Skeletal muscle satellite cell (primary cell): ENCODE results near the gene TTLL5.

ENCODE experiments used
- H3K27me3 ChIP-seq: 2 replicates; pipeline ENCODE4 v1.7.0; 2013; ENCODE audit warnings: low read length; ENCODE audit not compliant: control insufficient read depth, insufficient read depth
- H3K36me3 ChIP-seq: 2 replicates; pipeline ENCODE4 v1.7.0; 2013; ENCODE audit warnings: mild to moderate bottlenecking, control low read depth, low read length; ENCODE audit not compliant: insufficient read depth
- H3K4me1 ChIP-seq: 2 replicates; pipeline ENCODE4 v1.7.0; 2013; ENCODE audit warnings: low read length; ENCODE audit not compliant: control insufficient read depth, insufficient read depth
- H3K4me2 ChIP-seq: 2 replicates; pipeline ENCODE4 v1.7.0; 2013; ENCODE audit warnings: mild to moderate bottlenecking, low read length
- H3K4me3 ChIP-seq: 2 replicates; pipeline ENCODE4 v1.7.0; 2013; ENCODE audit warnings: low read length
- H3K9ac ChIP-seq: 2 replicates; pipeline ENCODE4 v1.7.0; 2013; ENCODE audit warnings: mild to moderate bottlenecking, low read depth, low read length, moderate library complexity
- H3K9me3 ChIP-seq: replicated peaks from 2 replicates; pipeline ENCODE4 v1.7.0; 2013; ENCODE audit warnings: mild to moderate bottlenecking, control low read depth, low read length

The TTLL5 gene

GRCh38 chr14:75751296-75751695 lies 90.2 kb downstream of the TTLL5 start:
- no peaks in the 10 kb centered on the region for H3K4me1 ChIP-seq
- no peak overlapping the region for H3K9ac ChIP-seq
- peaks cover 13% of the 10 kb centered on the region for H3K36me3 ChIP-seq
- H3K4me2 ChIP-seq, result no peak overlapping the region
- no peaks in the 10 kb centered on the region for H3K9me3 ChIP-seq
- no peak overlapping the region for H3K4me3 ChIP-seq
- no peaks in the 10 kb centered on the region for H3K27me3 ChIP-seq

- H3K36me3 ChIP-seq, result peaks cover 8% of the 10 kb centered on the region
- no peaks in the 10 kb centered on the region for H3K9me3 ChIP-seq
- no peaks in the 10 kb centered on the region for H3K27me3 ChIP-seq
- no peak overlapping the region for H3K4me3 ChIP-seq
- no peaks in the 10 kb centered on the region for H3K4me1 ChIP-seq
- no peak overlapping the region for H3K4me2 ChIP-seq
- H3K9ac ChIP-seq, result no peak overlapping the region
These were observed 91.0 kb downstream of the TTLL5 start for GRCh38 chr14:75752086-75752485.

DNA sequence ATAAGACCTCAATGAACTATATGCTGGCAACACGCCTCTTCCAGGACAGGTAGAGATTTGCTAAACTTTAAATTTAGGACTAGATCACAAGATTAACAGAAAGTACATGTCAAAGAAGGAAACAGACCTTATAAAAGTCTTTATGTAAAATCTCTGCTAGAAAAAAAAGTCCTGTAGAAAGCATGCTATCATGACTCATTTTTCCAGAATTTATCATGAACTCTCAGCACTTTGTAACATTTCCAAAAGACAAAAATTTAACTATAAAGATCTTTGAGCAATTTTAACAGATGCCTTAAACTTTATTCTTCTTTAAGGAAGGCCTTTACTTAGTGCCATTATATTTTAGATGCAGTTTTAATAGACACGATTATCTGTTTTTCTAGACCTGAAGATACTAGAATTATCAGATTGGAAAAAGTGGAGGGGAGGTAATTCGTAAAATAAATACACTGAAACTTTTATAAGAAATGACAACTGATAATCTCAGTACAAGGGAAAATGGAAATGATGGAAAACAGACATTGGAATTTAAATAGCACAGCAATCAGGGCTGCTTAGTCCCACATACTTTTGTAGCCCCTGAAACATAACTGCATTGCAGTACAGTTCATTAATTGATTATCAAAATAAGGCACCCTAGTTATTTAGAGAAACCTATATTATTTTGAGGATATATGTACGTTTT lies 92.0 kb downstream of the TTLL5 start:
- no peaks in the 10 kb centered on the region for H3K9me3 ChIP-seq

DNA sequence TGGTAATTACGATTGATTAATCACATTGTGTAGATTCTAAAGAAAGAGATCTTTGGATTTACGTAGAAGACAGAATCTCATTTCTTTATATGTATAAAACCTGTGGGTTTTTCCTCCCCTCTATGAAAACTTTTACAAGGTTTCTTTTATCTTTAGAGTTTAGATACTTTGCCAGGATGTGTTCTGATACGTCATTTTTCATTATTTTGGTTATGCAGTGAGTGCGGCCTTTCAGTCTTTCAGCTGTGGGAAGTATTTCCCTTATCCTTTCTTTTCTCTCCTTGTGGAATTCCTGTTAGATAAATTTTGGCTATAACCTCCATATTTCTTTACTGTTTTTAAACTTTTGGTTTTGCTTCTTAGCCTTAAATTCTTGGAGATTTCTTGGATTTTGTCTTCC lies 92.7 kb downstream of the TTLL5 start:
- Histone ChIP-seq H3K36me3 (peaks cover 4% of the 10 kb centered on the region), H3K4me1 (no peaks in the 10 kb centered on the region)

More for the DNA sequence above, 92.0 kb downstream of the TTLL5 start:
- Histone ChIP-seq H3K4me2 (no peak overlapping the region), H3K27me3 (no peaks in the 10 kb centered on the region), H3K4me3 (no peak overlapping the region), H3K36me3 (peaks cover 4% of the 10 kb centered on the region), H3K4me1 (no peaks in the 10 kb centered on the region), H3K9ac (no peak overlapping the region)

DNA sequence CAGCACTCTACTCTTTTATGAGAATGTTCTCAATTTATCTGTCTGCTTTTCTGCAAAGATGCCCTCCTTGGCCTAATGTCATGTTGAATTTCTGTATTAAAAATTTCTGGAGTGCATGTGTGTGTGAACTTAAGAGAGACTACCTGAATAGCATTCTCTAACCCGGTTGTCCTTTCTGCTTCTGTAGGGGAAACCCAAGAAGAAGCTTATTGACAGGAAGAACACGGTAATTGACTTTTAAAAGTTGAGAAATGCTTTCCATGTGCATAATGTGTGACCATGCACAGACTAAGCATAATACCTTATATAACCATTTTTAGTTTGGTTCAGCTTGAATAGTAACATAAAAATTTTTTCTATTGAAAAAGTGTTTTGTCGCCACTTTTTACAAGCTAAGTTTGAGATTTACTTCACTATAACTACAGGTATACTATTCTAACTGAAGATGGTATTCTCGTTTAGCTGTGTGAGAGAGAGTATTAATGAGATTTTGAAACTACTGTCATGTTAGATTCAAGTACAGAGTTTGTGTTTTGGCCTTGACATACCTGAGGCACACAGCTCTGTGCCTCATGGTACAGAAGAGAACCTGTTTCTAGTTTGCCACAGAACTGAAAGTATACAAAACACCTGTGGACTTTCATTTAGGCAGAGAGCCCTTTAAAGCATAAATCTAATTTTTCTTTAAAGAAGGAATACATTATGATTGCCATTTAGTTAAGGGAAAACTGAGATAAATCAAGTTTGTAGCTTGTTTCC lies 96.8 kb downstream of the TTLL5 start:
- no peaks in the 10 kb centered on the region for H3K4me1 ChIP-seq
- H3K9ac ChIP-seq, result no peak overlapping the region
- no peaks in the 10 kb centered on the region for H3K9me3 ChIP-seq
- H3K4me3 ChIP-seq, result no peak overlapping the region
- no peaks in the 10 kb centered on the region for H3K27me3 ChIP-seq
- no peak overlapping the region for H3K4me2 ChIP-seq
- H3K36me3 ChIP-seq, result no peaks in the 10 kb centered on the region

More for the DNA sequence above, 92.7 kb downstream of the TTLL5 start:
- no peaks in the 10 kb centered on the region for H3K27me3 ChIP-seq
- no peaks in the 10 kb centered on the region for H3K9me3 ChIP-seq
- H3K4me2 ChIP-seq, result no peak overlapping the region
- H3K4me3 ChIP-seq, result no peak overlapping the region
- no peak overlapping the region for H3K9ac ChIP-seq

- Histone ChIP-seq H3K9me3 (no peaks in the 10 kb centered on the region), H3K4me3 (no peak overlapping the region), H3K9ac (no peak overlapping the region), H3K4me1 (peaks cover 5% of the 10 kb centered on the region), H3K36me3 (peaks cover 9% of the 10 kb centered on the region), H3K27me3 (no peaks in the 10 kb centered on the region), H3K4me2 (no peak overlapping the region)
These were observed 103.0 kb downstream of the TTLL5 start for GRCh38 chr14:75764020-75764419.

DNA sequence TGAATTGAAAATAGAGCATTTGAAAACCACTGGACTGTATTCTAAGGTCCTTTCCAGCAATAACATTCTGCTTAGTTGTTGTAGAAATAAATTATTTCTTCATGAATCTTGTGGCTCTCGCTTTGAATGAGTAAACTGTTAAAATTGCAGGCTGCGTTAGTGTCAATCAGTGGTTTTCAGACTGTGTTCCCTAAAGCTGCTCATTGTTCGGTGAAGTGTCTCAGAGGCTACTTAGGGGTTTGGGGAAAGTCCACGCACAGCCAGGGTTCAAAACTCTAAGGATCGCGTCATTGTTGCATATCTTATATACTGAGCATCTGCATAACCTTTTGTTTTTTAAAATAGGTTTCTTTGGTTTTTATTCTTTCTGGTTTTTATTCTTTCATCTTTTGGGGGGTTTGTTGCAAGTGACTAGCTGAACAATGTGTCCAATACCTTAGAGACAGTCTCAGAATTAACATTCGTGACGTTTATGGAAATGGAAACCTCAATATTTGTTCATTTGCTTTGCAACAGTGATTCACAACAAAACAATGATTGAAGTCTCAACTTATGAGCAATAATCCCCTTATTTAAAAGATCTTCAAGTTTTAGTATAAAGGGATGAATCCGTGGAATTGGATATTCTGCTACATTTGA lies 108.1 kb downstream of the TTLL5 start:
- Histone ChIP-seq H3K4me3 (no peak overlapping the region), H3K9ac (no peak overlapping the region), H3K9me3 (no peaks in the 10 kb centered on the region), H3K4me1 (peaks cover 5% of the 10 kb centered on the region), H3K4me2 (no peak overlapping the region), H3K27me3 (no peaks in the 10 kb centered on the region), H3K36me3 (peaks cover 9% of the 10 kb centered on the region)

DNA sequence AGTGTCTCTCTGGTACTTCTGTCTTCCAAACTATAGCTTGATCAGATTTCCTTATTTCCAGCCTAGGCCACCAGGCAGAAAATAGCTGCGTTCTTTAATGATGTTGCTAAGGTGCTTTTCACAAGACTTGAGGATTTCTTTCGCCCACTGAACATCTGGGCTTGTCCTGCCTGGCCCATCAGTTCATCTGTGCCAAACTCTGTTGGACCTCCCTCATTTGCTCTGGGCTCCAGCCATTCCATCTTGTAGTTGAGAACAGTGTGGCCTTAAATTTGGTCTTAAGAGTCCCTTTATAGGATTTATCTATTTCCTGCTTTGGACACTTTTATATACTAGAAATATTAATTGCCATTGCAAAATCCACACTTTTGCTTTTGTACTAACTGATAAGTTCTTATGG lies 109.6 kb downstream of the TTLL5 start:
- Histone ChIP-seq H3K4me1 (peaks cover 5% of the 10 kb centered on the region), H3K4me3 (no peak overlapping the region), H3K4me2 (no peak overlapping the region), H3K36me3 (peaks cover 8% of the 10 kb centered on the region), H3K27me3 (no peaks in the 10 kb centered on the region), H3K9ac (no peak overlapping the region), H3K9me3 (no peaks in the 10 kb centered on the region)

- Histone ChIP-seq H3K9ac (no peak overlapping the region), H3K4me1 (peaks cover 5% of the 10 kb centered on the region), H3K9me3 (no peaks in the 10 kb centered on the region), H3K27me3 (no peaks in the 10 kb centered on the region), H3K4me2 (no peak overlapping the region), H3K36me3 (peaks cover 6% of the 10 kb centered on the region), H3K4me3 (no peak overlapping the region)
These were observed 110.5 kb downstream of the TTLL5 start for GRCh38 chr14:75771595-75771994.

DNA sequence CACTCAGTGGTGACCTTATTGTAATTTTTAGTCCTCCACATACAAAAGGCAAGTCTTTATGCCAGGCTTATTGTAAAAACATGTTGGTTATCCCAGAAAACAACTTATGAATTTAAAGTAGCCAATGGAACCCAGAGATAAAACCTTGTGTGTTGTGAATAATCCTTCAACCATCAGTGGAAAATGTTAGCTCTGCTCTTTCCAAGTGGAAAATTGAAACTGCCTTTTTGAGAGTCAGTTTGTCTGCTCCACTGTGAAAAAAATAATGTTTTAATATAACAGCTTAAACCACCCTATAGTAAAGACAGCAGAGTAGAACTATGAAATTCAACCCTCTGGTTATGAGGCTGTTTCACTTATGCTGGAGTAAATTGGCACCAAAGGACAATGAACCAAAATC lies 112.0 kb downstream of the TTLL5 start:
- peaks cover 5% of the 10 kb centered on the region for H3K4me1 ChIP-seq
- H3K4me2 ChIP-seq, result no peak overlapping the region
- H3K9me3 ChIP-seq, result no peaks in the 10 kb centered on the region
- H3K9ac ChIP-seq, result no peak overlapping the region
- no peaks in the 10 kb centered on the region for H3K27me3 ChIP-seq
- H3K4me3 ChIP-seq, result no peak overlapping the region
- peaks cover 7% of the 10 kb centered on the region for H3K36me3 ChIP-seq

DNA sequence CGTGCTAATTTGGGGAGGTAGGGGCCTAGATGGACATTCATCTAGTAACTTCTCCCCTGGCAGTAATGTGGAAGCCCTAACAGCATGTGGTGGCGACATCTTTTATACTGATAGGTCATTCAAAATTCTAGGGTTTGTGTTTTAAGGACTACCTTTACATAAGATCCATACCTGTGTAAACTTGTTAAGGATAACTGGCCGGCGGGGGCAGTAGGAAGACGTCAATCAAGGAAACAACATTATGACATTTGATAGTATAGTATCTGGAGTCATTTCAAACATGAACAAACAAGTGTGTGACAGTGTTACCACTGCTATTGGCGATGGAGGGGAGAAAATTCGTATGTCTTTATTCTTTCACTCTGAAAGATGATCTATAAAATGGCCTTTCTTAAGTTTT lies 120.0 kb downstream of the TTLL5 start:
- H3K9me3 ChIP-seq, result no peaks in the 10 kb centered on the region
- no peak overlapping the region for H3K9ac ChIP-seq
- H3K27me3 ChIP-seq, result no peaks in the 10 kb centered on the region
- H3K4me3 ChIP-seq, result no peak overlapping the region
- peaks cover 23% of the 10 kb centered on the region for H3K36me3 ChIP-seq
- no peaks in the 10 kb centered on the region for H3K4me1 ChIP-seq
- no peak overlapping the region for H3K4me2 ChIP-seq
